ENCODE measurements around the gene ZMIZ2.
A peak's percentile ranks its signal among the peaks of the same experiment; 100 is the strongest.
"Not testable (repeated sequence)": the region's sequence is repeated elsewhere in the genome, so short reads cannot be mapped to it uniquely, and the experiment has no call there.

ZMIZ2 gene

GRCh38 chr7:44727937-44728262 lies 20.7 kb upstream of the ZMIZ2 start:
- no peak for DNase-seq (ENCODE audit: low read depth, low spot score)

GRCh38 chr7:44729949-44730590 lies 18.6 kb upstream of the ZMIZ2 start:
- DNase-seq (ENCODE audit: low read depth, low spot score) = no peak

- DNase-seq (ENCODE audit: low read depth, low spot score) = not testable (repeated sequence)
Observed at GRCh38 chr7:44732971-44733370, 15.7 kb upstream of the ZMIZ2 start.

GRCh38 chr7:44733708-44734481 lies 14.8 kb upstream of the ZMIZ2 start:
- DNase-seq (ENCODE audit: low read depth, low spot score) = no peak

- DNase-seq (ENCODE audit: low read depth, low spot score) = peak; percentile 29
Observed at GRCh38 chr7:44735403-44736165, 13.1 kb upstream of the ZMIZ2 start.

GRCh38 chr7:44736896-44737295 lies 11.8 kb upstream of the ZMIZ2 start:
- DNase-seq (ENCODE audit: low read depth, low spot score) = no peak

- DNase-seq (ENCODE audit: low read depth, low spot score) = no peak
Observed at GRCh38 chr7:44738051-44738723, 10.5 kb upstream of the ZMIZ2 start.

- no peak for DNase-seq (ENCODE audit: low read depth, low spot score)
Observed at GRCh38 chr7:44738876-44739665, 9.6 kb upstream of the ZMIZ2 start.

- no peak for DNase-seq (ENCODE audit: low read depth, low spot score)
Observed at GRCh38 chr7:44740055-44740454, 8.6 kb upstream of the ZMIZ2 start.

GRCh38 chr7:44743750-44744149 lies 4.9 kb upstream of the ZMIZ2 start:
- DNase-seq (ENCODE audit: low read depth, low spot score) = no peak

GRCh38 chr7:44748948-44749731 lies 493 bp downstream of the ZMIZ2 start:
- no peak for DNase-seq (ENCODE audit: low read depth, low spot score)

GRCh38 chr7:44749992-44750391 lies 1.3 kb downstream of the ZMIZ2 start:
- no peak for DNase-seq (ENCODE audit: low read depth, low spot score)

GRCh38 chr7:44750424-44750823 lies 1.8 kb downstream of the ZMIZ2 start:
- no peak for DNase-seq (ENCODE audit: low read depth, low spot score)

- DNase-seq (ENCODE audit: low read depth, low spot score) = peak; percentile 18
Observed at GRCh38 chr7:44750921-44751571, 2.4 kb downstream of the ZMIZ2 start.

GRCh38 chr7:44752822-44753221 lies 4.2 kb downstream of the ZMIZ2 start:
- DNase-seq (ENCODE audit: low read depth, low spot score) = no peak

GRCh38 chr7:44754802-44755697 lies 6.4 kb downstream of the ZMIZ2 start:
- no peak for DNase-seq (ENCODE audit: low read depth, low spot score)

GRCh38 chr7:44755698-44756627 lies 7.3 kb downstream of the ZMIZ2 start:
- no peak for DNase-seq (ENCODE audit: low read depth, low spot score)

GRCh38 chr7:44756904-44757303 lies 8.3 kb downstream of the ZMIZ2 start:
- DNase-seq (ENCODE audit: low read depth, low spot score) = no peak
